AG09319 (cell line): ENCODE results near the gene GYS2.

Source experiments
- DNase-seq: peaks from one replicate; pipeline ENCODE4 v3.0.0-alpha.2; 2010; ENCODE audit warnings: low read depth; ENCODE audit errors: extremely low read depth
- CTCF ChIP-seq: IDR thresholded peaks from 2 replicates; pipeline ENCODE4 v1.5.1; 2011; ENCODE audit warnings: low read depth, mild to moderate bottlenecking, inconsistent platforms, low read length, moderate library complexity

GYS2 gene

DNA sequence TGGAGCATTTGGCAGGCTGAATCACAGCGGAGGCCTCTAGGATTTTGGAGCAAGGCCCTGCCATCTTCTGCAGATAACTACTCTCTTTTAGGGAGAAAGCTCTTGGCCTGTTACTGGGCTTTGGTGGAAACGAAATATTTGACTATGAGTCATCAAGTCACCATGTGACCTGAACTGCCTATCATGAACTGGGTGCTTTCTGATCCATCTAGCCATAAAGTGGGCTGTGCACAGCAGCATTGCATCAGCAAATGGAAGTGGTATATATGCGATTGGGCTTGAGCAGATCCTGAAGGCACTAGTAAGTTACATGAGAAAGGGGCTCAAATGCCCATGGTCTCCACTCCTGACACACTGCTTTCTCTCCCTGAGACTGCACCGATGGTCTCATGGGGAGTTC lies 21.1 kb downstream of the GYS2 start:
- no peak for DNase-seq
- TF ChIP-seq CTCF: no peak

- TF ChIP-seq CTCF: no peak
- DNase-seq: no peak
These were observed 23.7 kb downstream of the GYS2 start for GRCh38 chr12:21580748-21581516.

- TF ChIP-seq CTCF: no peak
These were observed 27.1 kb downstream of the GYS2 start for GRCh38 chr12:21577516-21577915.

GRCh38 chr12:21576431-21576830 lies 28.2 kb downstream of the GYS2 start:
- no peak for TF ChIP-seq CTCF
- no peak for DNase-seq

More at GRCh38 chr12:21577516-21577915, 27.1 kb downstream of the GYS2 start:
- DNase-seq: no peak

- TF ChIP-seq CTCF: no peak
- no peak for DNase-seq
These were observed 30.8 kb downstream of the GYS2 start for GRCh38 chr12:21573733-21574358.

GRCh38 chr12:21571046-21571445 lies 33.6 kb downstream of the GYS2 start:
- TF ChIP-seq CTCF: no peak
- DNase-seq: no peak

DNA sequence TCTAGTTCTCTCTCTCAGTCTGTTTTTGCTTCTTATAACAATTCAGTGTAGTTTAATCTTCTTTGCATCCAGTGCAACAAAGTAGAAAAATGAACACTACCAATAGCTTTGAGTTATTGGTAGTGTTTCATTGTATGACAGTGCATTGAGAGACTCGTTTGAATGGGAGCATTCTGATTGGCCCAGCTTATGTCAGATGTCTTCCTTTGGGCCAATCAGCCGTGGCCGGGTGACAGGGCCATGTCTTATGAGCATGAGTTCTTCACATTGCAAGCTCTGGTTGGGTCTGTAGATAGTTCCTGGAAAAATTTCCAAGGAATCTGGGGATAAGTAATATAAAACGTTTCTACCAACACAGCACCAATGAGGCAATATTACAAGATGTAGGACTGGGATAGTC lies 36.5 kb downstream of the GYS2 start:
- no peak for DNase-seq
- no peak for TF ChIP-seq CTCF
